ENCODE measurements around the gene SOD3.

SOD3 gene

GRCh38 chr4:24824720-24825119, 29.3 kb downstream of the SOD3 start:
- Histone ChIP-seq H3K27ac (ENCODE audit: low read length) (no peak overlapping the region), H3K27me3 (ENCODE audit: low read depth, low read length) (no peaks in the 10 kb centered on the region), H3K4me3 (ENCODE audit: low read depth in 1 of 2, low read length in 2 of 2) (no peak overlapping the region), H3K9me3 (ENCODE audit: control insufficient read depth in 1 of 2, low read length in 2 of 2) (no peaks in the 10 kb centered on the region), H3K36me3 (ENCODE audit: control insufficient read depth in 1 of 2, insufficient read depth in 2 of 2, low read length in 2 of 2) (peaks cover 3 to 19% of the 10 kb centered on the region in 2 donors), H3K4me1 (ENCODE audit: control insufficient read depth in 1 of 2, insufficient read depth in 2 of 2, low read length in 2 of 2) (peaks cover 0 to 4% of the 10 kb centered on the region in 2 donors)

DNA sequence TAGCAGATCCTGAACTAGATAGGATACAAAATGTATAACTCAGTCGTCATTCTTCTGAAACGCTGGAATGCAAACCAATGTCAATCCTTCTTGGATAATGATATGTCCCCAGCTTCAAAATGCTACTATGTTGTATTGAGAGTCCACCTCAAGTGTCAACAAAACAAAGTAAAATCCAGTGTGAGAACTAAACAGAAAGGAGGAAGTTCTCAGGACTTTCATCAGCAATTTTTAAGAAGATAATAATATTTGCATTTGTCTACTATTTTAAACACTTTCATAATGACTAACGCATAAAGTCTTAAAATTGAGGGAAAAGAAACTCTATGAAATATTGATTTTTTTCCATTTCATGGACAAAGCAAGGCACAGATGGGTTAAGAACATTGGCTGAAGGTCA, 36.3 kb downstream of the SOD3 start:
- Histone ChIP-seq H3K4me3 (ENCODE audit: low read depth in 1 of 2, low read length in 2 of 2) (no peak overlapping the region), H3K4me1 (ENCODE audit: control insufficient read depth in 1 of 2, insufficient read depth in 2 of 2, low read length in 2 of 2) (no peaks in the 10 kb centered on the region), H3K27me3 (ENCODE audit: low read depth, low read length) (no peaks in the 10 kb centered on the region), H3K36me3 (ENCODE audit: control insufficient read depth in 1 of 2, insufficient read depth in 2 of 2, low read length in 2 of 2) (peaks cover 26 to 41% of the 10 kb centered on the region in 2 donors), H3K9me3 (ENCODE audit: control insufficient read depth in 1 of 2, low read length in 2 of 2) (no peaks in the 10 kb centered on the region), H3K27ac (ENCODE audit: low read length) (no peak overlapping the region)

DNA sequence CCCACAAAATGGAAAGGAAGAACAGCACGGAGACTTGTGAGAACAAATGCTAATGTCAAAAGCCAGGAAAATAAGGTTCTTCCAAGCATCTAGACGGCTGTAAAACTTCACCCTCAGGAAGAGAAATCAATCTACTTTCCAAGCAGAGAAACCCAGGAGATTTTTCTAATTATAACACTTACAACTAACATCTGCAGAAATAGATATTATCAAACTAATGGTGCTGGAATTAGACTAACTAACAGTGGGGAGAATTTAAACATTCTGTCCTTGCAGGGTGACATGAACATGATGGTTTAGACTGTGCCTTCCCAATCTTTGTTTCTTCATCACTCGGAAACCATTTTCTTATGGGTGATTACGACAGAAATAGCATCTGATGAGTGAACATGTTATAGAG, 40.3 kb downstream of the SOD3 start:
- H3K36me3 ChIP-seq (ENCODE audit: control insufficient read depth in 1 of 2, insufficient read depth in 2 of 2, low read length in 2 of 2): peaks cover 21 to 26% of the 10 kb centered on the region in 2 donors
- H3K9me3 ChIP-seq (ENCODE audit: control insufficient read depth in 1 of 2, low read length in 2 of 2): no peaks in the 10 kb centered on the region
- no peaks in the 10 kb centered on the region for H3K27me3 ChIP-seq (ENCODE audit: low read depth, low read length)
- H3K4me1 ChIP-seq (ENCODE audit: control insufficient read depth in 1 of 2, insufficient read depth in 2 of 2, low read length in 2 of 2): no peaks in the 10 kb centered on the region
- H3K27ac ChIP-seq (ENCODE audit: low read length): no peak overlapping the region
- H3K4me3 ChIP-seq (ENCODE audit: low read depth in 1 of 2, low read length in 2 of 2): no peak overlapping the region

DNA sequence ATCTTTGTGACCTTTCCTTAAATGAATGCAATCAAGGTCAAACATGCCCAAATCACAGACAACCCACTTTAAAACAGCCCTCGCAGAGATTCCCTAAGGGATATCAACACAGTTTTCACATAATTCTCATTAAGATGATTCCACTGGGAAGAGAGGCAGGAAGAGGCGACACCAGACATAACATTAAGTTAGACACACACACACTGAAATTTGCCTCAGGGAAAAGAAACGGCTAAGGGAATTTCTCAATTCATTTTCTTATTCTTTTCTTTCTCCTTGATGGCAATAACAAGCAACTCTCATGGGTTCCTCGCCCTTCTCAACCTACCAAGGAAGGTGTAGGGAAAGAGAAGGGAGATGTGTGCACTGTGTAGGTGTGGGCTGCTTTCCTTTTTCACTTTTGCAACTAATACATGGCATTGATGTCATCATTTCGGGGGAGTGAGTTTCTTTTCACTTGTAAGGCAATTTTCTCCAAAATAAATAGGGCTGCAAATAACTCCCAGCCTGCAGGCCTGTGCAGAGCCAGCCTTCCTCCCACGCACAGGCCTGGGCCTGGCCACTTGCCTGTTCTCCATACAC, 41.4 kb downstream of the SOD3 start:
- H3K9me3 ChIP-seq (ENCODE audit: control insufficient read depth in 1 of 2, low read length in 2 of 2): no peaks in the 10 kb centered on the region
- H3K27me3 ChIP-seq (ENCODE audit: low read depth, low read length): no peaks in the 10 kb centered on the region
- no peak overlapping the region for H3K27ac ChIP-seq (ENCODE audit: low read length)
- H3K4me1 ChIP-seq (ENCODE audit: control insufficient read depth in 1 of 2, insufficient read depth in 2 of 2, low read length in 2 of 2): peaks cover 0 to 9% of the 10 kb centered on the region in 2 donors
- peaks cover 12 to 16% of the 10 kb centered on the region in 2 donors for H3K36me3 ChIP-seq (ENCODE audit: control insufficient read depth in 1 of 2, insufficient read depth in 2 of 2, low read length in 2 of 2)
- H3K4me3 ChIP-seq (ENCODE audit: low read depth in 1 of 2, low read length in 2 of 2): no peak overlapping the region

- Histone ChIP-seq H3K36me3 (ENCODE audit: control insufficient read depth in 1 of 2, insufficient read depth in 2 of 2, low read length in 2 of 2) (peaks cover 12 to 16% of the 10 kb centered on the region in 2 donors), H3K27me3 (ENCODE audit: low read depth, low read length) (no peaks in the 10 kb centered on the region), H3K4me1 (ENCODE audit: control insufficient read depth in 1 of 2, insufficient read depth in 2 of 2, low read length in 2 of 2) (peaks cover 0 to 14% of the 10 kb centered on the region in 2 donors), H3K4me3 (ENCODE audit: low read depth in 1 of 2, low read length in 2 of 2) (no peak overlapping the region), H3K27ac (ENCODE audit: low read length) (no peak overlapping the region), H3K9me3 (ENCODE audit: control insufficient read depth in 1 of 2, low read length in 2 of 2) (no peaks in the 10 kb centered on the region)
Measured at GRCh38 chr4:24837336-24837735, 42.0 kb downstream of the SOD3 start.

GRCh38 chr4:24837781-24838180, 42.4 kb downstream of the SOD3 start:
- H3K27ac ChIP-seq (ENCODE audit: low read length): no peak overlapping the region
- H3K4me1 ChIP-seq (ENCODE audit: control insufficient read depth in 1 of 2, insufficient read depth in 2 of 2, low read length in 2 of 2): peaks cover 0 to 19% of the 10 kb centered on the region in 2 donors
- H3K4me3 ChIP-seq (ENCODE audit: low read depth in 1 of 2, low read length in 2 of 2): no peak overlapping the region
- no peaks in the 10 kb centered on the region for H3K9me3 ChIP-seq (ENCODE audit: control insufficient read depth in 1 of 2, low read length in 2 of 2)
- H3K36me3 ChIP-seq (ENCODE audit: control insufficient read depth in 1 of 2, insufficient read depth in 2 of 2, low read length in 2 of 2): peaks cover 8 to 16% of the 10 kb centered on the region in 2 donors
- no peaks in the 10 kb centered on the region for H3K27me3 ChIP-seq (ENCODE audit: low read depth, low read length)

- Histone ChIP-seq H3K36me3 (ENCODE audit: control insufficient read depth in 1 of 2, insufficient read depth in 2 of 2, low read length in 2 of 2) (peaks cover 7 to 8% of the 10 kb centered on the region in 2 donors), H3K27me3 (ENCODE audit: low read depth, low read length) (no peaks in the 10 kb centered on the region), H3K9me3 (ENCODE audit: control insufficient read depth in 1 of 2, low read length in 2 of 2) (no peaks in the 10 kb centered on the region), H3K27ac (ENCODE audit: low read length) (no peak overlapping the region), H3K4me1 (ENCODE audit: control insufficient read depth in 1 of 2, insufficient read depth in 2 of 2, low read length in 2 of 2) (peaks cover 0 to 29% of the 10 kb centered on the region in 2 donors), H3K4me3 (ENCODE audit: low read depth in 1 of 2, low read length in 2 of 2) (no peak overlapping the region)
Measured at GRCh38 chr4:24840362-24840761, 45.0 kb downstream of the SOD3 start.

- Histone ChIP-seq H3K4me3 (ENCODE audit: low read depth in 1 of 2, low read length in 2 of 2) (no peak overlapping the region), H3K9me3 (ENCODE audit: control insufficient read depth in 1 of 2, low read length in 2 of 2) (no peaks in the 10 kb centered on the region), H3K4me1 (ENCODE audit: control insufficient read depth in 1 of 2, insufficient read depth in 2 of 2, low read length in 2 of 2) (peaks cover 0 to 29% of the 10 kb centered on the region in 2 donors), H3K27ac (ENCODE audit: low read length) (no peak overlapping the region), H3K36me3 (ENCODE audit: control insufficient read depth in 1 of 2, insufficient read depth in 2 of 2, low read length in 2 of 2) (peaks cover 7 to 8% of the 10 kb centered on the region in 2 donors), H3K27me3 (ENCODE audit: low read depth, low read length) (no peaks in the 10 kb centered on the region)
Measured at GRCh38 chr4:24840826-24841543, 45.6 kb downstream of the SOD3 start.

DNA sequence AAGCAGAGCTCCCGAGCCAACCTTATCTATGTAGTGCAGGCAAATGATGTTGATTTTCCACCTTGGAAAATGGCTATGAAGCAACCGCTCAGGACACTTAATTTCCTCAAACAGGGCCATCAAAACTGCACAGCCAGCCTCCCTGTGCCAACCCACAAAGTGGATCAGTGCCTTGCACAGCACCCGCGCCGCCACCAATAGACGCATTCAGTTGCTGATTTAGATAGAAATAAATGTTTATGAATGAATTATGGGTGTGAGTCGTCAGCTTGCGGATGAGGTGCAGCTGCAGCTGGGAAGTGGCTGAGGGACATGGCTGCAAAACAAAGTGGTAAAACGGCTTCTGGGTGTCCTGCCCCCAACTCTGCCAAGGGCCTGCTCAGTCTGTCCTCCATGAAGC, 47.0 kb downstream of the SOD3 start:
- H3K27me3 ChIP-seq (ENCODE audit: low read depth, low read length): no peaks in the 10 kb centered on the region

DNA sequence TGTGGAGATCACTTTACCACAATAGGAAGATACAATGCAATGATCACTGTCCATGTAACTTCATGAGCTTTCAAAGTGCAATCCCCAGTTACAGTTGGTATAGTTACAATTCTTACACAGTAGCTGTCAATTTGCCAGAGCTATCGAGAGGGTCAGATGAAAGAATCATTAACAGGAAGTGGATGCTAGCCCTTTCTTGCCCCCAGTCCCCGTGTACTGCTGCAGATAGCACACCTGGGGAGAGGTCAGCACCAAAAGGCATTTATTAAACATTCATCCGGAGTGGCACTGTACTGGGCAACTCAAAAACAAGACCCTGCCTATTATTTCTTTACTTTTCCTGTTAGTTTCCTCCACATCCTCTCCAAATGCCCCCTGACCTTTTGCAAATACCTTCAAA, 47.7 kb downstream of the SOD3 start:
- no peaks in the 10 kb centered on the region for H3K9me3 ChIP-seq (ENCODE audit: control insufficient read depth in 1 of 2, low read length in 2 of 2)

More for the DNA sequence above, 47.0 kb downstream of the SOD3 start:
- no peak overlapping the region for H3K27ac ChIP-seq (ENCODE audit: low read length)
- no peak overlapping the region for H3K4me3 ChIP-seq (ENCODE audit: low read depth in 1 of 2, low read length in 2 of 2)
- peaks cover 0 to 29% of the 10 kb centered on the region in 2 donors for H3K4me1 ChIP-seq (ENCODE audit: control insufficient read depth in 1 of 2, insufficient read depth in 2 of 2, low read length in 2 of 2)
- H3K36me3 ChIP-seq (ENCODE audit: control insufficient read depth in 1 of 2, insufficient read depth in 2 of 2, low read length in 2 of 2): peaks cover 7 to 8% of the 10 kb centered on the region in 2 donors
- no peaks in the 10 kb centered on the region for H3K9me3 ChIP-seq (ENCODE audit: control insufficient read depth in 1 of 2, low read length in 2 of 2)

DNA sequence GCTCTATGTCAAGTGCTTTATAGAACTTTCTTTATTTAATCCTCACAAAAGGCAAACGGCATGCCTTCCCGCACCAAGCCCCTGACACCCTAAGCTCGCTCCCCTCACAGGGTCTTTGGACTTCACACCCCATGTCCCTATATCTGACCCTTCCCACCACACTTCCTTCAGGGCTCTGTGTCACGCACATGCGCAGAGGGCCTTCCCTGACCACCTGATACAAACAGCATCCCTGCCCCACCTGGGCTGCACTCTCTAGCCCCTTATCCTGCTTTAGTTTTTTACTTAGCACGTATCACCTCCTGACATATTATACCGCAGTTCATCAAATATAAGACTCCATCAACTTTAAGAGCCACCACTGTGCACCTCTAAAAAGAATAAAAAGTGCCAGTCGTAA, 49.8 kb downstream of the SOD3 start:
- Histone ChIP-seq H3K27me3 (ENCODE audit: low read depth, low read length) (no peaks in the 10 kb centered on the region), H3K27ac (ENCODE audit: low read length) (no peak overlapping the region), H3K4me1 (ENCODE audit: control insufficient read depth in 1 of 2, insufficient read depth in 2 of 2, low read length in 2 of 2) (peaks cover 0 to 34% of the 10 kb centered on the region in 2 donors), H3K9me3 (ENCODE audit: control insufficient read depth in 1 of 2, low read length in 2 of 2) (no peaks in the 10 kb centered on the region), H3K4me3 (ENCODE audit: low read depth in 1 of 2, low read length in 2 of 2) (no peak overlapping the region), H3K36me3 (ENCODE audit: control insufficient read depth in 1 of 2, insufficient read depth in 2 of 2, low read length in 2 of 2) (peaks cover 0 to 3% of the 10 kb centered on the region in 2 donors)

More for the DNA sequence above, 47.7 kb downstream of the SOD3 start:
- Histone ChIP-seq H3K36me3 (ENCODE audit: control insufficient read depth in 1 of 2, insufficient read depth in 2 of 2, low read length in 2 of 2) (peaks cover 0 to 3% of the 10 kb centered on the region in 2 donors), H3K4me3 (ENCODE audit: low read depth in 1 of 2, low read length in 2 of 2) (no peak overlapping the region), H3K27ac (ENCODE audit: low read length) (no peak overlapping the region), H3K27me3 (ENCODE audit: low read depth, low read length) (no peaks in the 10 kb centered on the region), H3K4me1 (ENCODE audit: control insufficient read depth in 1 of 2, insufficient read depth in 2 of 2, low read length in 2 of 2) (peaks cover 0 to 29% of the 10 kb centered on the region in 2 donors)
